ENCODE measurements around the gene CACNA2D1.

The CACNA2D1 gene

DNA sequence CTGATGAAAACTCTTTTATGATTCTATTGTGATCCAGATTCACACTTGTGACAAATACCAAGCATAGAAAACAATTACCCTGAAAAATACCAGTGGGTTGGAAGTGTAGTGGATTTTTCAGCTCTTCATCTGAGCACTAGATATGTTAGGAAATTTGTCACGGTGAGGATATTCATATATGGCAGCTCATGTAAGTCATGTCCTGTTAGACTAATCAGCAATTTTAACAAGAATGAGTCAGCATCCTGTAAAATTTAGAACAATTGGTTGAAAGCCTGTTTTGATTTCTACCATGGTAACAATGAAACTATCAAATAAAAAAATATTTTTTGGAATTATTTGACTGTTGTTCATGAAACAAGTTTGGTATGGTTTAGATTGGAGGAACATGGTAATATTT lies 334.3 kb downstream of the CACNA2D1 start:
- no peak for DNase-seq (ENCODE audit: low spot score)

DNA sequence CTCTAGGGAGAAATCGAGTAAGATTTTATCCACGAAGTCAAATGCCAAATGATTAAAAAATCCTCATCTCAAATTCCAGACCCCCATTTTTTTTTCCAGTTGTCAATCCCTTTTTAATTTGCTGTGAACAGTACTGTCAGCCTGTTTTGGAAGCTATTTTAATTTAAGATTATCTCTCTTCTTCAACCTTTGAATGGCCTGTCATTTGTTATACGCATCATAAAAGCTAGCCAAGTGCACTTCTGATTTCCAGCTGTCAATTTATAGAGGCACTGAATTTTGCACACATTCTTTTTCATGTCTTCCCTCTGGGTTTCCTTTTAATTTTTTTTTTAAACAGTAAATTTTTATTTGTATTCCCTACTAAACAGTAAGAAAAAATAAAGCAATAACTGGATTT lies 337.4 kb downstream of the CACNA2D1 start:
- no peak for DNase-seq (ENCODE audit: low spot score)

DNA sequence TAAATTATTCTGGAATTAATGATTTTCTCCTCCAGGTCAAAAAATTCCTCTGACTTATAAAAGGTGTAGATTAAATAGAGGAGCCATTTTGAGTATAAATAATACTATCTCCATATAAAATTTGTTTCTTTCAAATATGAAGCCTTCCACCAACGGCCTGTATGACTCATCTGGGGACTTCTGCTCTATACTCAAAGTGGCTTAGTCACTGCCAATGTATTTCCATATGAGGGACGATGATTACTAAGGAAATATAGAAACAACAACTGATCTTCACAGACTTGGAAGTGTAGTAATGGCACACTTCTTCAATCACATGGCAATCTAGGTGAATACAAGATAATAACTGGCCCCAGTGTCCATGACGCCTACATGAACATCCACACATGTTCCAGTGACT lies 338.1 kb downstream of the CACNA2D1 start:
- DNase-seq (ENCODE audit: low spot score): no peak

DNA sequence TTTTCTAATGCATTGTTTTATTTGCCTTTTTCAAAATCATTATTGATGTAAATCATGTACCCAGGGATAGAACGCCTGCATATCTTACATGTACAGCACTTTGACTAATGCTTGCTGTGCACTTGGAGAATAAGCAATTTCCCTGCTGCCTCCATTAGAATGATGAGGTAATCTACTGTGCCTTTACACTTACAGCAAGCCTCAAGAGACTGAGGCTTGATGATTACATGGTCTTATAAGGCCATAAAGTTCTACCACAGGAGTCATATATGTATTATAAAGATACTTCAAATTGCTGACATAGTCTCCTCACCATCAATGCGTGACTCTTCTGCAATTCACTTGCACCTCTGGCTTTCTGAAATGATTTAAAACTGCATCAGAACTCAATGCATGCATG lies 345.2 kb downstream of the CACNA2D1 start:
- no peak for DNase-seq (ENCODE audit: low spot score)

DNA sequence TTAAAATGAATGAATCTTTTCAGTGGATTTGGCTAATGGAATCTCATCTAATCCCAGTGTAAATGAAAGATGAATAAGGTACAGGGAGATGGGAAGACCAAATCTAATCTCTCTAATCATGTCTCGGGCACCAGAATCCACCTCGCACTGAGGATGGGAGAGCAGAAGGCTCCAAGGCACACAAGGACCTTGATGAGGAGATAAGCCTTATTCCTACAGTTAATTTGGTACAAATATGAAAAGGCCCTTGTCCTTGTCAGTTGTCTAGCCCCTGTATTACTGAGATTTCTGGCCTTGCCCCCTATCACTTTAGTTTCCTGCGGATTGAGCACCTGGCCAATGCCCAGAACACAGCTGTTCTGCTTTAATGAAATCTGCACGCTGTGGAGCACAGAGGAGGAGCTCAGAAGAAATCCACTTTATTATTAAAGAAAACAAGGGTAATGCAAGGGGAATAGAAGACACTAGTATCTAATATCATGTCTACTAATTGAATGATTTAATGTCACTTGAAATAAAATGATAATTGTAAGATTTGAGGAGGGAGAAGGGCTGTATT lies 352.4 kb downstream of the CACNA2D1 start:
- no peak for DNase-seq (ENCODE audit: low spot score)

DNA sequence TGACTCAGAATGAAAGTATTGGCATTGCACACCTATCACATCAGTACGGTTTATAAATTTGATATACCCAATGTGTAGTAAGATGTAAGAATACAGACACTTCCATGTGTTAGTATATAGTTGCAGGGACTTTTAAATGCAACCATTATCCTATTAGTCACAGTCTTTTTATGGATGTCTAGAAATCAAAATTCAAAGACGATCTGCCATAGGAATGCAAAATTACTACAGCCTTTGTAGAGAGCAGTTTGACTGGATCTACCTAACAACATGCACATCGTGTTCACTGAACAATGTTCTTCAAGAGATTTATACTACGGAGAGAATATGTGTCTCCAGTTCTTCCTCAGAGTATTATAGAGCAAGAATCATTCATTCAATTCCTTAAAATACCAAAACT lies 356.5 kb downstream of the CACNA2D1 start:
- no peak for DNase-seq (ENCODE audit: low spot score)

DNA sequence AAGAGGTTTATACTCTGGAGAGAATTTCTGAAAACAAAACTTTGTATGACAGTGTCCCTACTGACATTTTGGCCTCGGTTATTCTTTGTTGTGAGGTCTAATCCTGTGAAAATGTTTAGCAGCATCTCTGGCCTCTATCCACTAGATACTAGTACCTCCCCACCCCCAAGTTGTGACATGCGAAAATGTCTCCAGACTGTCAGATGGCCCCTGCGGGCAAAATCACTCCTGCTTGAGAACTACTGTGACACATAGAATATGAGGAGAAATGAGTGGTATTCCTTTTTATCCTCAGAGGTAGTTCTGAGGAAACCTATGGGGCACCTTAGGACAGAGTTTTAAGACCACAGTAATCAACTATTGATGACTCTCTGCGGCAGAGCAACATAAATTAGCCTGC lies 358.5 kb downstream of the CACNA2D1 start:
- no peak for DNase-seq (ENCODE audit: low spot score)

DNA sequence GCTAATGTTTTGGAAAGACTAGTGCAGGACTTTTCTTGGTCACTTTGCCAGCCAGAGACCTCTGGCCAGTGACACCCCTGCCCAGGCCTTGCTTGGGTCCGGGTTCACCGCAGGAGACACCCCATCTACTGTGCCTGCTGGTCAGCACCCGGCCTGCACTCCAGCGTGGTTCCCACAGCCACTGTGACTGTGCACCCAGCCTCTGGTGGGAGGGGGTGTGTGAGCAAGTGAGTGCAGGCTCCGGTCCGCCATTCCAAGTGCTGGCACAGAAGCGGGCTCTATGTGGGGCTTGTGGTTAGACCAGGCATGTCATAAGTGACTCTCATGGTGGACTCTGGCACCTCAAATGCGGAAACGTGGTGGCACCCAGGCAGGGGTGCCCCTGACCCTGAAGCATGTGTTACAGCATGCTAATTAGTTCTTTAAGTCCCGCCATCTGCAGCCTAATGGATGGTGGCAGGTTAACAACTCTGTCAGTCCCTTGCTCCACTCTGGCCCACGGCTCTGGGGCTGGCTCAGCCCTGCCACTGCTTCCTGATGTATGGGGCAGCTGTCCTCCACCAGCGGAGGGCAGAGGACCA lies 361.8 kb downstream of the CACNA2D1 start:
- DNase-seq (ENCODE audit: low spot score): no peak

DNA sequence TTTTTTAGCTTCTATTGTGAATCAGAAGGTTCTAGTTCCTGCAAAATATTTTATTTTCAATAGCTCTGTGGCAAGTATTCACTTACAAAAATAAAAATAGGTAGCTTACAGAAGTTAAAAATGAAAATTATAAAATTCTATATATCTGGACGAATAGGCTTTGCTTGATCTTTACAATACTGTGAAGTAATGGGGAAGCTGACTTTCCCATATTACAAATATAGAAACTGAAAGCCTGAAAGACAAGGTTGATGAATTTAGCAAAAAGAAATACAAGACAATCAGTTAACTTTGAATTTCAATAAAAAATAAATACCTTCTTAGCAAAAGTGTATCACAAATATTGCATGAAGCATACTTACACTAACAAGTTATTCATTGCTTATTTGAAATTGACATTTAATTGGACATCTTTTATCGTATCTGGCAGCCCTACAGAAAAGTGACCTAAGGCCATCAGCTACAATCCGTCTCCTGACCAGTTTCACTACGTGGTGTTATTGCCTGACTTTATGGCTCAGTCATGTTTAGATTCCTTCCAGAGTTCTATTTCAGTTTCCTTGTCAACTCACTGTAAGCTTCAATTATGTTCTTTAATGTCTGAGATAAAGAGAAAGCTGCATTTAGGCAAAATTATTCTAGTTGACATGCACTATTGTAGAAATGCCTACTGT lies 363.2 kb downstream of the CACNA2D1 start:
- no peak for DNase-seq (ENCODE audit: low spot score)

DNA sequence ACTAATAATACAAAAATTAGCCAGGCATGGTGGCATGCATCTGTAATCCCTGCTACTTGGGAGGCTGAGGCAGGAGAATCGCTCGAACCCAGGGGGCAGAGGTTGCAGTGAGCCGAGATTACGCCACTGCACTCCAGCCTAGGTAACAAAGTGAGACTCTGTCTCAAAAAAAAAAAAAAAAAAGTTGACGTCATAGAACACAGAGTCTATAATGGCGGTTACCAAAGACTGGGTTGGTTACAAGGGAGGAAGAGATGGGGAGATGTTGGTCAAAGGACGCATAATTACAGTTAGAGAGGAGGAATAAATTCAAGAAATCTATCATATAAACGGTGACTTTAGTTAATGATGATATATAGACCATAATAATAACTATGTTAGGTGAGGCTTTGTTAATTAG lies 364.1 kb downstream of the CACNA2D1 start:
- DNase-seq (ENCODE audit: low spot score): no peak

DNA sequence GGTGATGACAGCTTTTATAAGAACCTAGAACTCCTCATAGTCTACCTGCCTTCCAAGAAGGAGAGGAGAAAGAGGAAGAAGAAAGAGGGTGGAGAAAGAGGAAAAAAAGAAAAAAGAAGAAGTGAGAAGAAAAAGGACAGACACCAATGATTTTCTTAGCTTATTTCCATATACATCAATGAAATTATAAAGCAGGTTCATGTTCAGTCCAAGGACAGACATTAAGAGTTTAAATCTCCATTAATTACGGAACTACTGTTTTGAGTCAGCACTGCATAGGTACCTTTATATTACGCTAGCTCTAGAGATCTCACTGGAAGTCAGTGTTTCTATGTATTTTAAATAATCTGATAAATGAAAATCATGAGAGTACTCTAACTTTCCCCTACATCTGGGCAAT lies 364.8 kb downstream of the CACNA2D1 start:
- DNase-seq (ENCODE audit: low spot score): no peak

DNA sequence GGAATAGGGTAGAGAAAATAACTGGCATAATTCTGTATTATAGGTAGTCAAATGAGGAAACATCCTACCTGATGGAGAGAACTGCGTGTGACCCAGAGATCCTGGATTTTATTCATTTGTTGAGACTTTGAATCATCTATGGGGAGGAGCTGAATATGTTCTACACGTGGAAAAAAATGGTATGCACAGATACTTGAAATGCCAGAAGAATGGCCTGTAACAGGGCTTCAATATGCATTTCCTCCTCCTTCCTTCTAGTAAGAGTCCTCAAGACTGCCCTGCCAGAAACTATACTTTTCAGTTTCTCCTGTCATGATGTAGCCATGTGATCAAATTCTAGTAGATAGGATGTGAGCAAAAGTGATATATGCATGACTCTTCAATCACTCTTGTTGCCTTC lies 372.1 kb downstream of the CACNA2D1 start:
- DNase-seq (ENCODE audit: low spot score): no peak

DNA sequence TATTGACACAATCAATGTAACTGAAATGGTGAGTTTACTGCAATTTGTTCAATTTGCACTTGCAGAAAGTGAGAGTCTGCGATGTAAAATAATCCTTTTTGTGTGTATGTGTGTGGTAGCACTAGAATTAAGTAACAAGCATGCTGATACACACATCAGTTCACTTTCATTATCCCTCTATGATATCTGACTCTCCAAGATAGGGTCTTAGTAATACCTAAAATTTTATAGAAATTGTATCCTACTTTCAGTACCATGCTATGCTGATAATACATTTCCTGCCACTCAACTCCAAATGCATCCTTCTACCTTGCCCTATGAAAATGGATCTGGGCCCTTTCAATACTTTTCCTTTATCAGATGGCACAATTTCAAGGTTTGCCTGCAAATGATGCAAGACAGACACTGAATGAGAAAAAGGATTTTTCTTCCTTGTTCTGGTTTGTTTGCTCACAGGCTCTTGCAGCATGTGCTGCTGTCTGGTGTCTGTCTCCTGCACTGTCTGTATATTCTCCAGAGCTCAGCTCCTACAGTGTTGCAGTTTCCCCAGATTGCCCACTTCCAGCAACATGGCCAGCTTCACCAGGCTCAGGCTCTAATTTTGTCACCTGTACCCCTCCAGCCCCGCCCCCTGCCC lies 375.8 kb downstream of the CACNA2D1 start:
- no peak for DNase-seq (ENCODE audit: low spot score)

DNA sequence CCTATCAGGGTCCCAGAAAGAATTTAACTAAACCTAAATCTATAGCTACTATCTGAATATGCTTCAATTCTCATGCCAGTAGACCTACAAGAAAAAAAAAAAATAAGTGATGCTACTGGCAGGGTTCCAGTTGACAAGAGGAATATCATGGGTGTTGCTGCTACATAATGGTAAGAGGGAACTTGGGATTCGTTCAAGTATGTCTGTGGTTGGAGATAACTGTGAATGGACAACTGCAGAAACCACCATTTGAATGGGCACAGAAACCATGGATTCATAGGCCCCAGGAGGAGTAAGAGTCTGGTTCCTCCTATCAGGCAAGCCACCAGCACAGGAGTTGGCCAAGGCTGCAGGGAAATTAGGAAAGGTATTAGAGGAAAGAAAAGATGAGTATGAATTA lies 386.1 kb downstream of the CACNA2D1 start:
- no peak for DNase-seq (ENCODE audit: low spot score)

DNA sequence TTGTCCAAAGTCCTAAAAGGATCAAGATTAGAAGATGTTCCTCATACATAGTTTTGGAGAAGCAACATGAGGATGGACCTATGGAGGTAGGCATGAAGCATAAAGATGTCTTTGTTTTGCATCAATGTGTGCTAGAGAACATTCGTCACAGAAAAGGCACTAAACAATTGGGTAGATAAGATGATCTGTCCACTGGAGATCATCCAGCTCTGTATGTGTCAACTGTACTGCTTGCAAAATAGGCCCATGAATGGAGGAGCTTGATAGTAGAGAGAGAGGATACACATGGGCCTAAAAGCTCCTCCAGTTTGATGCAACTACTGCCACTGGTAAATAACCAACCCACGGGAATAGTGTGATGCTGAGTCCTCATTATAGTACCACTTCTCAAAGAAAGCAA lies 387.3 kb downstream of the CACNA2D1 start:
- DNase-seq (ENCODE audit: low spot score): no peak

DNA sequence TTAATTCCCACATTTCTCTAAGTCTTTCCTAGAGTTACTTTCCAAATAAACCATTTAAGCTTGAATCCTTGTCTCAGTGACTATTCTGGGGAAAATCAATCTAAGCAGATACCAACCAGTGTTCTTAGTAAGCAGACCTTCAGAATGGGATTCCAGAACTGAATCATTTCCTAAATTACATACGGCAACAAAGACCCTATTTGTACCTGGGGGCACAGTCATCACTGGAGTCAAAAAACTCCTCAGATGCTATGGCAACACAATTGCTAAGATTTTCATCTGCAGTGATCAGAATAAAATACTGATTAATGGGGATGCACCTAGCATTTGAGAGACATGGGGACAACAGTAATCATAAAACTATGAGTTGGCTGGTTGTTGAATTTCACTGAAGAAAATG lies 389.0 kb downstream of the CACNA2D1 start:
- no peak for DNase-seq (ENCODE audit: low spot score)

DNA sequence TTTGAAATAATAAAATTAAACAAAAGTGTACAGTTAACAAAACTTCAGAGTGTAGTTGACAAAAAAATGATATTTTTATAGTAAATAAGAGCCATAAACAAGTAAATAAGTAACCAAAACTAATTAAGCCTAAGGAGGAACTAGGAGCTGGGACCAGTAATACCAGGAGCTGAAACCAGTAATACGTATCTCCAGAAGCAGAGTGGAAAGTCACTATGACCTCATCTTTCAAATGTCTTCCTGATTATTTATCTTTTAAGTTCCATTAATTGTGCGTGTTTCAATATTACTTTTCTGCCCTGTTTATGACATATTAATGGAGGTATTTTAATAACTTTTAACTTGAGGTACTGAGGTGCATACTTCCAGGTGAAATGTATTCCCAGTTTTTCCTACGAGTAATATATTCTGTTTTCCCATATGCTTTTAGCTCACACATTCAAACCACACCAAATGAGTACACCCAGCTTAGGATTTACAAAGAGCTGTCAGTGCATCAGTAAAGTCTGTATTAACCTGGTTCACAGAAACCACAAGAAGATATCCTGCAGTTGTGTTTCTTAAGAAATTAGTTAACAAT lies 390.0 kb downstream of the CACNA2D1 start:
- DNase-seq (ENCODE audit: low spot score): no peak

DNA sequence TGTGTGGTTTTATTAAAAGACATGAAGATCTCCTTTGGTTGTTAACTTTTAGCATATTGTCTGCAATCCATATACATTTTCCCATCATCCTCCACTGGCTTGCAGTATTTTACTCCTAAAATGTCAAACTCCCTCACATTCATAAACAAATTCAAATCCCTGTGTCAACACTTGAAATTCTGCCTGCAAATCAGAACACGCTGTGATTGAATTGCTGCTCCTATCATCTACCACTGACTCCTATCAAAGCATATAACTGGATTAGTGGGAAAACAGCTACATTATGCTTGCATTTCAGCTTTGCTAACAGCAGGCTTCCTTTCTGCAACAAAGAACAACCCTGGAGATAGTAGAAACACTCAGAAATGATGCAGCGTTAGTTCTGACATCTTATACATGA lies 392.0 kb downstream of the CACNA2D1 start:
- DNase-seq (ENCODE audit: low spot score): no peak

DNA sequence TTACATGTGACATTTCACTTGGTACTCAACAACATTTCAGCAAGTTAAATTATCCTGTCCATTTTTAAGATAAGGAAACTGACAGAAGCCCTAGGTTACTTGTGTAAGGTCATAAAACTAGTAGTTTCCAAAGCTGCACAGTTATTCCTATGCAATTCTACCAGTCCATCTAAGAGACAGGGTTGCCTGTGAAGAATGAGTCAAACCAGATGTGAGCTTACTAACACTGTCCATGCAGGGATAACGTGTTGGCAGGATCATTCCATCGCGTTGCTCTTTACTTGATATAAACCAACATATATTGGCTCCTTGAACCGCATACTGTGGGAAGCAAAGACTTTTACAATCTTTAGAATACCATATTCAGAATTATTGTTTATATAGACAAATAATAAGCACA lies 392.8 kb downstream of the CACNA2D1 start:
- no peak for DNase-seq (ENCODE audit: low spot score)

DNA sequence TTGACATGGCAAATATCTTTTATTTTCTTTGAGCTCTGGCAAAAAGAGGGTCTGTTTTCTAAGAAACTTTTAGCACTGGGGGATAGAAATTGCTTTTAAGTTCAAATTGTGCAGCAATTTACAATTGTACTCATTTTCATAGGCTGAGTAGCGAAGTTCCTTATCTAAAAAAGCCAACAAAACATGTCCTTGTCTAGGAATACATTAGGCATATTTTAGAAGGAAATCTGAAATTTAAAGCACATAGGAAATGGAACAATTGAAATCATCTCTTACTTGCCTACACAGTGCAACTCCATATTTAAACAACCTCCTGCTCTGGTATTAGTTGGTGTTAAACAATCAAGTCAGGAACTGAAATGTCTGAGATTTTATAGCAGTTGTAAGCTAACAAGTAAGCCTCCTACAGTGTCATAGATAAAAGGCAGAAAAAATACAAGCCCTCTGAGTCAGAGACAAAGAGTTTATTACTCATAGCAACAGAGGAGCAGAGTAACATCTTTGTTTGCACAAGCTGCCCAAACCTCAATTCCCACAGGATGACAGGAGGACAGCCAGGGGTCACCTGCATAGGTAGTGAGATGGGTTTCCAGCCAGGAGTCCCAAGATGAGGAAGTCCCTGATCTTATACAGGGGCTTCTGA lies 393.6 kb downstream of the CACNA2D1 start:
- DNase-seq (ENCODE audit: low spot score): no peak

DNA sequence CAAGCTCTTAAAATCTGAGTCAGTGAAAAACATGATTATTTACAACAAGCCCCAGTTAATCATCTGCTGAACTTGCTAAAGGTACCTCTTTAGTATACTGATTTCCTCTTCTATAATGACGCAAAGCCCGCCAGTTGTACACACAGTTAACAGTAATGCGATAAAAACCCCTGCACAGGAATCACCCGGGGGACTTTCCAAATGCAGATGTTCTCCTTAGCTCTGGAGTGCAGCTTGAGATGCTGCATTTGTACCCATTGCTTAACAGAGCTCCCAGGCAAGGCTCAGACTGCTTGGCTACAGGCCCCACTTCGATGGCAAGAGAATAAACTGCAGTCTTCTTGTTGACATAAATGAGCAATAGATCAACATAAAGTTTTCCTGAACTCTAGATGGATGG lies 394.1 kb downstream of the CACNA2D1 start:
- no peak for DNase-seq (ENCODE audit: low spot score)

DNA sequence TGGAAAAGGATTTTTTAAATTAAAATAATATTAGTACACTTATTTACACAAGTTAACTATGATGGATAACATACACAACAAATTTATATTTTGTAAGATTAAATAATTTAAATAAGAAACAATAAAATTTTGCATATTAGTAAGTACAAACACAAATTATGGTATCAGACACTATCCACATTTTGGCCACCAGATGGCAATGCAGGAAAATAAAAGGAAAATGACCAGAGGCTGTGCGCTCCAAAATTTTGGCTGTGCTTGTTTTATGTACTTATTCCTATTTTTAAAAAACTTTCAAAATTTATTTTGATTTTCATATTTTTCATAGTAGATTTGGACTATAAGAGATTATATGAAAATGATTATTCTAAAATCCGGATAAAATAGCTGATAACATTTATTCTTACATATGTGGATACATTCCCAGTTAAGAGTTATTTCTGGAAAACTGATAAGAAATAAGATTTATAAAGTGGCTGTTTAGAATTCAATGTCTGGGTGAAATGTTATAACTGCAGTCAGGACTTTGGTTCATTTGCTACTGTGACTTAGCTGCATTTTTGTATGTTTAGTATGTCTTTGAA lies 399.0 kb downstream of the CACNA2D1 start:
- DNase-seq (ENCODE audit: low spot score): peak; percentile 11

All from activated CD4-positive, alpha-beta T cell treated with anti-CD3 and anti-CD28 coated beads, Interleukin-2, Interleukin-4, amounts not matched to agents 100 ng/mL and 50 ng/mL, durations not matched to agents 16 hours and 8 hours (primary cell).